ENCODE measurements around the gene ZC3H12C.

ZC3H12C gene

DNA sequence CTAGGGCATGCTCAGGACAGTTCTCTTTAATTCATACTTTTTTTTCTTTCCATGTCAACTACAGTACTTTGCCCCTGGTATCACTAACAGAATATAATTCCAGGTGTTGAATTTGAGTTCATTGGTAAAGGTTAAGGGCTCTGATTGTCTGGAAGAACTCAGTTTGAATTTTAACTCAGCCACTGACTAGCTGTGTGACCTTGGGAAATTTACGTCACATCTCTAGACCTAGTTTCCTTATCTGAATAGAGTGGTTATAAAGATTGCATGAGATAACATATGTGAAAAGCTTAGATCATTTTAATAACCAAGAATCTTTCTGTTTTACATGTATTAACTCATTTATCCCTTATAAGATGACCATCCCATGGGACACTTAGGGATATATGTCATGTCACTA lies 15.8 kb upstream of the ZC3H12C start:
- peak in 1 of 5 experiments; percentile 89 for DNase-seq

DNA sequence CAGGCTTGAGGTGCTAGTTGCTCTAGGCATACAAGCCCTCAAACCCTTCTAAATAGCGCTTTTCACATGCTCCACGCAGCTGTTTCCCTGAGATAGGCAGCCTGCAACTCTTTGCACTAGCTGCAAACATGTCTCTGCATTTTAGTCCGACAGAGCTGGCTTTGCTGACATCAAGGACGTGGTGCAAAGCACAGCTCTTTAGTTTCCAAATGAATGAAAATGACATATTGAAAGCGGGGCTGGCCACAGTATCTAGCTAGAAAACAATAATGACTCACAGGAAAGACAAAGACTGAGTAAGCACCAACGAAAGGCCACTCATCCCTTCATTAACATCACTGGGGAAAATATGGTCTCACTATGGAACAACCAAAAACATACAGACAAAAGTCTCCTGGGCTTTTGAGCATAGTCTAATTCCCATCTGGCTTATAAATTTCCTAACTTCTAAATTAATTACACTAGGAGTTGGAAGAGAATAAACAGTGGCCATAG lies 15.3 kb upstream of the ZC3H12C start:
- peak in 1 of 5 experiments; percentile 97 for DNase-seq

- no peak for DNase-seq
Observed at GRCh38 chr11:110078923-110079544, 14.2 kb upstream of the ZC3H12C start.

DNA sequence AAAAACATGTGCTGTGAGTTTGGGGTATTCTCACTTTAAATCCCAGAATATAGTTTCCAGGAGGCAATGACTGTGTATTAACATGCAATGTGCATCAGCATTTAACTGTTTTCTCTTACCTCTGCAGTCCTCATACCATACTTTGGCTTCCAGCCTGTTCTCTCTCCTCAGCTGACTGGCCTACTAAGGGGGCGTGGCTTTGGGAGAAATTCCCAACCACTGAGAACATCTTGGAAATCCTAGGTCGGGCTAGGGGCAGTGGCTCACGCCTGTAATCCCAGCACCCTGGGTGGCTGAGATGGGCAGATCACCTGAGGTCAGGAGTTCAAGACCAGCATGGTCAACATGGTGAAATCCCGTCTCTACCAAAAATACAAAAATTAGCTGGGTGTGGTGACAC lies 13.5 kb upstream of the ZC3H12C start:
- no peak for DNase-seq

- DNase-seq: peak in 1 of 5 experiments; percentile 73
Observed at GRCh38 chr11:110081462-110082376, 11.5 kb upstream of the ZC3H12C start.

GRCh38 chr11:110082899-110083298 lies 10.3 kb upstream of the ZC3H12C start:
- no peak for DNase-seq

DNA sequence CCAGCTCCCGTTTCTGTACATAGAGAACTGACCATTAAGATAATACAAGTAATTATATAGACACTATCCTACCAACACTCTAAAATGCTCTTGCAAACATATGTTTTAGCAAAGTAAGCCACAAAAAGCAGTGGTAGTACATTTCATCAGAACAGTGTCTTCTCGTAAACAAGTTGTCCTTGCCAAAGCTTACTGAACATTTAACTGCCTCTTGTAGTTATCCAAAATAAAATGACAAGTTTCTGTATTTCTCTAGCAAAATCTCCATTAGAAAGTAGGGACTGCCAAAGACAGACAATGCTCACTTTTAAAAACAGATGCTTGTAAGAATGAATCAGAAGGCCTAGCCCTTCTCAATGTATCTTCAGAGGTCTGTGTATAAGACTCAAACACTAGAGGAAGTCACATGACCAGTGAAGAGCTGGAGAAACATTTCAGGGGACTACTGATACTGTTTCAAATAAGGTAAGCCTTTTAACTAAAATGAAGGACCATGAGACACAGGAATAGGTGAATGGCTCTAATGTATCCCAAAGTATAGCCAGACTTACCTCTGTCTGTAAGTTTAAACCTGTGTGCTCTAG lies 7.8 kb upstream of the ZC3H12C start:
- no peak for DNase-seq

- no peak for DNase-seq
Observed at GRCh38 chr11:110086892-110087309, 6.3 kb upstream of the ZC3H12C start.

- no peak for DNase-seq
Observed at GRCh38 chr11:110087812-110088534, 5.2 kb upstream of the ZC3H12C start.

DNA sequence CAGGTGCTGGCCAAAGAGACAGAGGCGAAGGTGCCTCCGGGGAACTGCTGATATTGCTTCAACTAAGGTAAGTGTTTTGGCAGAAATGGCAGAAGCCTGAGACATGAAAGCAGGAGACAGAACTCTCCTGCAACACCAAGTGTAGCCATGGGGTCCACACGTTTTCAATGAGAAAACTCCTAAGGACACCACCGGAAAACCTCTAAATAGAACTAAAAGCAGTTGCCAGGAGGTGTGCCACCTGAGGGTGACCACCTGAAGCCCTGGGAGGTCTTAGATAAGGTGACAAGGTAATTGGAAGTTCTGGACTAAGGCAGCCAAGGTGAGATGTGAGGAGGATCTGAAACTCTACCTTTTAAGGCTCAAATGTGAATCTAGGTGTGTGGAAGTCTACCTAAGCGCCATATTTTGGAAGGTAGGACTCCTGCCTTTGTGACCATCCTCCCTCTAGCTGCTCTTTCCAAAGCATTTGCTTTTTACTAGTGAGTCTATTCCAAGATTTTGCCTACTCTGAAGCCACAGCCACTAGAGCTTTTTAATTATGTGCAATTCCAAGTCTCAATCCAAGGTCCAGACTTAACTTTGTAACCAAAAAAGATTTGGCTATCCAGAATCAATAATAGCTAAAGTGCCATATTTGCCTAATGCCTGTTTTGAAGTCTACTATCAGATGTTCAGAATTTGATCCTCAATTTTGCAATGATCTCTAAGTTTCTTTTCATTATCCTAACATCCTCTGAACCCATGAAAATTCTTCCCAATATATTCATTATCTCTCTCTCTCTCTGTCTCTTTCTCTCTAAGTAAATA lies 4.5 kb upstream of the ZC3H12C start:
- DNase-seq: no peak

DNA sequence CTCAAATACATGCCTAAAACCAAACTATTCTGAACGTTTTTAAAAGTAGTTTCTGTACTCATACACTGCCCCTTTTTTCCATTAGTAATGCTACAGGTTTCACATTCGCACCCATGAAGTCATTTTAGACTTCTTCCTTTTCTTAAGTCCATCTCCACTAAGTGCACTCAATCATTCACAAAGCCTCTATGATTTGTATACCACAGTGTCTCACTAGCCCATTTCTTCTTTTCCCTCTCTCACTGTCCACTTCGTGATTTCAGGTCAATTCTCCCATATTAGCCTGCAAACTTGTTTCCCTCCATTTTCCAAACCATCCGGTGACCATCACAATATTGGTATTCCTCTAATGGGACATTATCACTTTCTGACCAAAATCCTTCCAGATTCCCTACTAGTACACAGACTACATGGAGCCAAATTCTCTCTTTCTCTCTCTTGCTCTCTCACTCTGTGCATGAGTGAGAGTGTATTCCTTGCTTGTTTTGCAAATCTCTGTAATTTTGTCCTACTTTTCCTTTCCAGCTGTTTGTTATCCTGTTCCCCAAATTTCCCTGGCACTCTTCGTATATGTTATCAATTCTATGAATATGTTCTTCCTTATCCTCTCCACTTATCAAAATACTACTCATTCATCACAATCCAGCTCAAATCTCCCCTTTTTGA lies 3.4 kb upstream of the ZC3H12C start:
- no peak for DNase-seq

- peak in 1 of 5 experiments; percentile 35 for DNase-seq
Observed at GRCh38 chr11:110090466-110091026, 2.6 kb upstream of the ZC3H12C start.

- DNase-seq: no peak
Observed at GRCh38 chr11:110092111-110092514, 1.1 kb upstream of the ZC3H12C start.

GRCh38 chr11:110093407-110094297 lies 460 bp downstream of the ZC3H12C start:
- DNase-seq: peak in 1 of 5 experiments; percentile 54

- DNase-seq: no peak
Observed at GRCh38 chr11:110094298-110095285, 1.4 kb downstream of the ZC3H12C start.

- no peak for DNase-seq
Observed at GRCh38 chr11:110095554-110095953, 2.4 kb downstream of the ZC3H12C start.

GRCh38 chr11:110096496-110096895 lies 3.3 kb downstream of the ZC3H12C start:
- DNase-seq: no peak

DNA sequence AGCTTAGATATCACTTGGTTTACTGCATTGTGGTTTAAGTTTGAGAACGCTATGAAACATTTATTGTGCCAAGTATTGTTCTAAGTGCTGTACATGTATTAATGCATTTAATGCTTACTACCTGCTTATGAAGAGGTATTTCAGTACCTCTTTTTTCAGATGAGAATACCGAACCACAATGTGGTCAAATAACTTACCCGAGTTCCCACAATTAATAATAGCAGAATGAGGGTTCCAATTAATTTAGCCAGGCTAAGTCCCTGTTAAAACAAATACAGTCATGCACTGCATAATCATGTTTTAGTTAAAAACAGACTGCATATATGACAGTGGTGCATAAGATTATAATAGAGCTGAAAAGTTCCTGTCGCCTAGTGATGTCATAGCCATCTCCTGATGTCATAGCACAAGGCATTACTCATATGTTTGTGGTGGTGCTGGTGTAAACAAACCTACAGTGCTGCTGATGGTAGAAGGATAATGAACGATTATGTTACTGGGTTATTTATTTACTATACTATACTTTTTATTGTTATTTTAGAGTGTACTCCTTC lies 4.3 kb downstream of the ZC3H12C start:
- peak in 1 of 5 experiments; percentile 50 for DNase-seq

All from T-helper 2 cell (primary cell).